Panc1 (cell line): Measurements from ENCODE around the gene POGK. TPM values are rescaled to one million over a fixed set of nuclear protein-coding genes. Genes with fewer than 3 reads are reported as not detected.

Experiments used
- ATAC-seq: fragments of 200-7000 bp; cut with Tn5 transposase; 2 replicates; pipeline ENCODE4 v1.9.1; 2020; ENCODE audit warnings: mild to moderate bottlenecking, moderate library complexity
- BruUV-seq: library from RNA; stranded (reverse); fragments of 400-500 nt; replicated peaks from 2 replicates; lab custom pipeline; 2021; lab: Mats Ljungman, UMichigan
- CTCF ChIA-PET: fragments of 300-600 bp; sonication (Branson Sonifier 250); formaldehyde crosslinking; loops from one replicate; lab custom pipeline; 2022; ENCODE audit warnings: antibody characterized with exemption; lab: Charles Lee
- POLR2A ChIA-PET: fragments of 300-600 bp; sonication (Branson Sonifier 250); formaldehyde crosslinking; loops from one replicate; lab custom pipeline; 2022; ENCODE audit warnings: antibody characterized with exemption; lab: Charles Lee
- DNase-seq: peaks from one replicate; pipeline ENCODE4 v3.0.0-alpha.2; 2010; ENCODE audit warnings: low read depth, low spot score
- H3K27ac ChIP-seq: 2 replicates; pipeline ENCODE4 v1.5.1; 2011; ENCODE audit warnings: mild to moderate bottlenecking, low read length, inconsistent platforms
- H3K27me3 ChIP-seq: fragments of 200-500 bp; sonication (Bioruptor generic); 2 replicates; pipeline ENCODE4 v1.6.0; 2014; ENCODE audit warnings: low read length, inconsistent platforms; ENCODE audit not compliant: control insufficient read depth, insufficient read depth
- H3K36me3 ChIP-seq: fragments of 200-500 bp; sonication (Bioruptor generic); 2 replicates; pipeline ENCODE4 v1.5.1; 2014; ENCODE audit warnings: inconsistent platforms, mild to moderate bottlenecking, low read length, moderate library complexity; ENCODE audit not compliant: control insufficient read depth, insufficient read depth
- H3K4me1 ChIP-seq: 2 replicates; pipeline ENCODE4 v1.5.1; 2011; ENCODE audit warnings: inconsistent platforms, mild to moderate bottlenecking, low read length, moderate library complexity; ENCODE audit not compliant: control insufficient read depth, insufficient read depth
- H3K4me3 ChIP-seq, 2 experiments: 2 replicates each; pipeline ENCODE4 v1.5.1; 2011 to 2012; ENCODE audit warnings: low read depth in 2 of 2, low read length in 2 of 2, mild to moderate bottlenecking in 2 of 2, inconsistent platforms in 1 of 2, moderate library complexity in 1 of 2
- H3K9me3 ChIP-seq: fragments of 200-500 bp; sonication (Bioruptor generic); 2 replicates; pipeline ENCODE4 v1.5.1; 2014; ENCODE audit warnings: low read depth, mild to moderate bottlenecking, inconsistent platforms, low read length, moderate library complexity; ENCODE audit not compliant: control insufficient read depth, insufficient read depth
- CTCF ChIP-seq: fragments of 450-650 bp; IDR thresholded peaks from 2 replicates; pipeline ENCODE4 v1.5.1; 2017; ENCODE audit warnings: mild to moderate bottlenecking
- POLR2AphosphoS5 ChIP-seq: IDR thresholded peaks from 2 replicates; pipeline ENCODE4 v1.6.1; 2012; ENCODE audit warnings: mild to moderate bottlenecking, low read depth, low read length, moderate library complexity
- REST ChIP-seq, 2 experiments: IDR thresholded peaks; 2 replicates each; pipeline ENCODE4 v1.6.1; 2011 to 2012; ENCODE audit warnings: low read depth in 2 of 2, control low read depth in 1 of 2, low read length in 1 of 2, mild to moderate bottlenecking in 1 of 2, moderate library complexity in 1 of 2; ENCODE audit not compliant: insufficient read depth in 1 of 2
- SIN3A ChIP-seq: IDR thresholded peaks from 2 replicates; pipeline ENCODE4 v1.6.1; 2012; ENCODE audit warnings: low read depth, mild to moderate bottlenecking, low read length, moderate library complexity, borderline replicate concordance; ENCODE audit not compliant: insufficient read depth
- TCF7L2 ChIP-seq: IDR thresholded peaks from 2 replicates; pipeline ENCODE4 v1.6.1; 2011; ENCODE audit warnings: mild to moderate bottlenecking, low read depth, low read length, inconsistent platforms
- in situ Hi-C: cut with HindIII; loops from 2 replicates; pipeline ENCODE4 v1.10.0; 2016; ENCODE audit warnings: low sequenced_read_pairs, low pct_unique_long_range_greater_than_20kb
- intact Hi-C: fragments of 100-400 bp; cut with micrococcal nuclease; formaldehyde crosslinking; loops from one replicate; pipeline ENCODE4 v1.10.0; 2022; ENCODE audit not compliant: unreplicated experiment
- total RNA-seq: library from RNA; stranded (reverse); gene quantifications from one replicate; pipeline ENCODE4 v1.2.1, GENCODE V29; 2021; ENCODE audit not compliant: unreplicated experiment

The POGK gene
- total RNA-seq, 1 experiment from 2014 or later, result 49.5 TPM

- no peak for ATAC-seq
- in situ Hi-C loops (no loop called here), intact Hi-C loops (no loop called here)
- no peak for TF ChIP-seq CTCF
- TF ChIP-seq POLR2AphosphoS5, result no peak
- no peak for TF ChIP-seq REST (IDR thresholded peaks at IDR 0.05; ENCODE audit: insufficient read depth in 1 of 2, low read depth in 2 of 2, low read length in 1 of 2)
- TF ChIP-seq TCF7L2, result no peak
- TF ChIP-seq SIN3A, result no peak
- no peak for DNase-seq
- Histone ChIP-seq H3K27ac (no peak overlapping the region), H3K9me3 (no peaks in the 10 kb centered on the region), H3K4me1 (no peaks in the 10 kb centered on the region), H3K36me3 (no peaks in the 10 kb centered on the region), H3K27me3 (no peaks in the 10 kb centered on the region), H3K4me3 (no peak overlapping the region)
- ChIA-PET POLR2A (interaction anchor here (0.7 kb wide), 1 partner anchor 891 kb away, joined by 3 read pairs; no protein-coding TSS in a partner anchor), CTCF (no interaction called here)
- BruUV-seq, result no TSS peak
Measured at GRCh38 chr1:166814611-166815010, 24.7 kb upstream of the POGK start.

- Histone ChIP-seq H3K36me3 (no peaks in the 10 kb centered on the region), H3K27me3 (no peaks in the 10 kb centered on the region), H3K4me1 (no peaks in the 10 kb centered on the region), H3K9me3 (no peaks in the 10 kb centered on the region), H3K27ac (no peak overlapping the region), H3K4me3 (no peak overlapping the region)
- ChIA-PET CTCF (no interaction called here), POLR2A (no interaction called here)
- intact Hi-C loops, result no loop called here
- ATAC-seq (no peak), DNase-seq (no peak)
- TF ChIP-seq TCF7L2 (no peak), REST (IDR thresholded peaks at IDR 0.05; ENCODE audit: insufficient read depth in 1 of 2, low read depth in 2 of 2, low read length in 1 of 2) (no peak), CTCF (no peak), POLR2AphosphoS5 (no peak), SIN3A (no peak)
- BruUV-seq, result no TSS peak
- in situ Hi-C loops, result no loop called here
Measured at GRCh38 chr1:166819974-166820373, 19.3 kb upstream of the POGK start.
